UCSD-AML1 (cell line): ENCODE measurements around the gene DDX50.
"Not testable (repeated sequence)": the region's sequence is repeated elsewhere in the genome, so short reads cannot be mapped to it uniquely, and the experiment has no call there.

Source experiments
- DNase-seq: peaks from one replicate; lab custom pipeline; 2025; ENCODE audit not compliant: unreplicated experiment; lab: John Stamatoyannopoulos, UW

Gene DDX50

DNA sequence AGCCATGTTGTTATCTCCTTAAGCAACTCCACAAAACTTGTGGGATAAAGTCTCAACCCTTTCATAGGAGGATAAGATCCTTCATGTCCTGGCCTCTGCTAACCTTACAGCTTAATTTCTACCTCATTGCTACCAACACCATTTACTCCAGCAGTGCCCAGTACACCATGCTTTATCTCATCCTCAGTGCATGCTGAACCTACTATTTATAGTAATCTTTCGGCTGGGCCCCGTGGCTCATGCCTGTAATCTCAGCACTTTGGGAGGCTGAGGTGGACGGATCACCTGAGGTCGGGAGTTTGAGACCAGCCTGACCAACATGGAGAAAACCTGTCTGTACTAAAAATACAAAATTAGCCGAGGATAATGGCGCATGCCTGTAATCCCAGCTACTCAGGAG lies 78.6 kb downstream of the DDX50 start:
- DNase-seq = not testable (repeated sequence)

DNA sequence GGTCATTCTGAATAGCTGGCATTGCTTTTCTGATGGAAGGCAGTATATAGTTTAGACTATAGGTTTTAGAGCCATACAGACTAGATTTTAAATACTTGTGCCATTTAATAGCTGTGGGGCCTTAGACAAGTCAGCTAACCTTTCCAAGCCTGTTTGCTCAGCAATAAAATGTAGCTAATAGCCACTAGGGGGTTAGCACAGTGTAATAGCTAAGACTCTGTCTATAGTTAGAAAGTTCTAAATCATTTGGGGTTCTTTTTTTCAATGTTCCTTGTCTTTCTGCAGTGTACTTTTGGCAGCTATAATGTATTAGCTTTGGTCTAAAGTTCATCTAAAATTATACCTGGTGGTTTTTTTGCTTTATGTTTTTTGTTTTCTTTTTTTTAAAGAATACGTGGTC lies 80.0 kb downstream of the DDX50 start:
- no peak for DNase-seq

DNA sequence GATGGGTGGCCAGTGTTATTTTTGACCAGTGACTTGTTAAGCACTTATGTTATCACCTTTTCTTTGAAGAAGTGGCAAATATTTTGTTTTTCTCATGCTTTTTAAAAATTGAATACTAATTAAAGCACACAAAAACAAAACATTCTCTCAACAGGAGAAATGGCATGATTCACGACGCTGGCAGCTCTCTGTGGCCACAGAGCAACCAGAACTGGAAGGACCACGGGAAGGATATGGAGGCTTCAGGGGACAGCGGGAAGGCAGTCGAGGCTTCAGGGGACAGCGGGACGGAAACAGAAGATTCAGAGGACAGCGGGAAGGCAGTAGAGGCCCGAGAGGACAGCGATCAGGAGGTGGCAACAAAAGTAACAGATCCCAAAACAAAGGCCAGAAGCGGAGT lies 81.3 kb downstream of the DDX50 start:
- DNase-seq = no peak

DNA sequence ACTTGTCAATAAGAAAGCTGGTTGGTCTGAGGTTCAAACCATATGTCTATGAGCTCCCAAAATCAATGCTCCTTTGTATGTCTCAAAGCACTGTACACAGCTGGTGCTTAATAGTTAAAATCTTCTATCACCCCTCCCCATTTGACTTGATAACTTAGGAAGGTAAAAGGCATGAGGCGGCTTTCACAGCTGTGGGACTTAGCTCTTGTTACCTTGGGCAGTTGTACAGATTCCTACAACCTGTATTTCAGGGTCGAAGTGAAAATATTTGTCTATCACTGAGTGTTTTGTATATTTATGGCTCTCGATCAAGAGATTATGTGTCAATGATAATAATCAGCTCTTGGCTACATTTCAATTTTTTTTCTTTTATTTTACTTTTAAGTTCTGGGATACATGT lies 86.5 kb downstream of the DDX50 start:
- DNase-seq = no peak

DNA sequence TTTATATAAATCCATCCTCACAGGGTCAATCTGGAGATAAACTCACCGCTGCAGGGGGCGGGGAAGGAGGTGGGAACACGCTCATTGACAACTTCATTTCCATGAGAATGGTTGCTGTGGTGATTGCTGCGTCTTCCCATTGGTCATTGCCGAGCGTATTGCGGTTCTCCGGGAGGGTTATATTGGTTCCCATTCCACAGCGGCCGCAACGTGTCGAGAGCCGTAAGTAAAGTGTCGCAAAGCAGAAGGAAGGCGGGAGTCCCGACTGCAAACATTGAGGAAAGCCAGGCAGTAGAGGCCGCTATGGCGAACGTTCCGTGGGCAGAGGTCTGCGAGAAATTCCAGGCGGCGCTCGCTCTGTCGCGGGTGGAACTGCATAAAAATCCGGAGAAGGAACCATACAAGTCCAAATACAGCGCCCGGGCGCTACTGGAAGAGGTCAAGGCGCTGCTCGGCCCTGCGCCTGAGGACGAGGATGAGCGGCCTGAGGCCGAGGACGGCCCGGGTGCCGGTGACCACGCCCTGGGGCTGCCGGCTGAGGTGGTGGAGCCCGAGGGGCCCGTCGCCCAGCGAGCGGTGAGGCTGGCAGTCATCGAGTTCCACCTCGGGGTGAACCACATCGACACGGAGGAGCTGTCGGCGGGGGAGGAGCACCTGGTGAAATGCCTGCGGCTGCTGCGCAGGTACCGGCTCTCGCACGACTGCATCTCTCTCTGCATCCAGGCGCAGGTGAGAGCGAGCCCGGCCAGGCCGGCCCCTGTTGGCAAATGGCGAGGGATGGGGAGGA lies 87.6 kb downstream of the DDX50 start, which contains the start of gene KIFBP:
Gene KIFBP, plus strand, starts transcription at position 274 of the 787 bp plus-strand sequence. Its CDS starts 30 bp downstream, at position 304.
- peak; percentile 91 for DNase-seq

DNA sequence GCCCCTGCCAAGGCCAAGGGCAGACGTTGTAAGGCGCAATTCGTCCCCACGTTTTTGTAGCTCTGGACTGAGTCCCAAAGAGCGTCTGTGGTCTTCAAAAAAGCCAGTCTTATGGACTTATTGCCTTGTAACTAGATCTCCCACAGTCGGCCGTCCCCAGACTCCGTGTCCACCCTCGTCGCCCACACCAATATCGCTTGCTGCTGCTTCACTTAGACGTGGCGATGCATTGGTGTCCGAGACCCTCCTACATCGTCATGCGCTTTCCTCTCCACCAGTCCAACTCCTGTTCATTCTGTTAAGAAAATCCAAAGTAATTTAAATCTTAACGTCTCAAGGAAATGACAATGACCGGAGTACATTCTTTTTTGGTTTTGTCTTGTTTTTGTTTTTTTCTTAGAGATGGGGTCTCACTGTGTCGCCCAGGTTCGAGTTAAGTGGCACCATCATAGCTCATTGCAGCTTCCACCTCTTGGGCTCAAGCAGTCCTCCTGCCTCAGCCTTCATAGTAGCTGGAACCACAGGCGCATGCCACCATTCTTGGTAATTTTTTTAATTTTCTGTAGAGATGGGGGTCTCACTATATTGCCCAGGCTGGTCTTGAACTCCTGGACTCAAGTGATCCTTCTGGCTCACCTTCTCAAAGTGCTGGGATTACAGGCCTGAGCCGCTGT lies 88.3 kb downstream of the DDX50 start:
- no peak for DNase-seq

DNA sequence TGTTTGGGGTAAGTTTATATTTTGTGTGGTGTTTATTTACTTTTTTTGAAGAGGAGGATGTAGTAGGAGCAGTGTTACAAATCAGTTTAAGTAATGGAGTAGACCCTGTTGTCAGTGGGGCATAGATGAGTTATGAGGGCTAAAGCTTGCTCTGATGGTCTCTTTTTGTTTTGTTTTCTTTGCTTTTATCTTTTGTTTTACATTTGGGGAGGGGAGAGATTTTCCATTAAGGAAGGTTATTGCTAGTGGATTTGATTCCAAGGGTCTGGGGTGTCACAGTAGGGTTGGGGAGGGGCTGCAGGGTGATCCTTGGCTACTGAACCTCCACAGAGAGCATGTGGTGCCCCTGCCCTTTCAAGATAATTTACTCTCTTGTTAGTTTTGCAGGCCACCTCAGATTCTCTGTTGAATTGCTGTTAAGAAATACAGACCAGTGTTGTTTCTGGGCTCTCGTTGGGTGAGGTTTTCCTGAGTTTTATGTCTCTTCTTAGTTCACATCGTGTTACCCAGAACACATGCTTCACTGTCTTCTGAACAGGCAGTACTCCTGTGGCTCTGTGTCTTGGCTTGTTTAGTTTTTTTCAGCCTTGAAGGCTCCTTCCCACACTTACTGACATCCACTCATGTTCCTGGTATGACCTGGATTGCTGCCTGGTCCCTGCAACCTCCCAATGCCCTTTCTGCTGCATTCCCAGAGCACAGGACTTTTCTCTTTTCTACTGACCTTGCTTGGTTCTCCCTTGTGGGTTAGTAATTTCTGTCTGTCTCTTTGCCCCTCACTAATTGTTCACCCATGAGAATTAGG lies 91.7 kb downstream of the DDX50 start:
- no peak for DNase-seq
